ENCODE results near the gene PRICKLE1.

Gene PRICKLE1

GRCh38 chr12:42588524-42589464 is 752 bp downstream of the PRICKLE1 start:
- peak; percentile 67 for TF ChIP-seq CTCF (IDR thresholded peaks at IDR 0.05; ENCODE audit: insufficient read depth, low read length)
- TF ChIP-seq REST (IDR thresholded peaks at IDR 0.05; ENCODE audit: insufficient replicate concordance, low read depth): no peak

GRCh38 chr12:42587601-42588523 is 1.7 kb downstream of the PRICKLE1 start:
- Histone ChIP-seq H3K27ac (replicated peaks) (no peak overlapping the region), H3K4me3 (replicated peaks; ENCODE audit: insufficient read depth, low read length) (peak overlapping the region; percentile 70)

More at GRCh38 chr12:42588524-42589464, 752 bp downstream of the PRICKLE1 start:
- H3K4me3 ChIP-seq (replicated peaks; ENCODE audit: insufficient read depth, low read length): peak overlapping the region; percentile 70
- DNase-seq (ENCODE audit: low read depth in 1 of 2, low spot score in 1 of 2): peak; percentile 12 to 41
- H3K27me3 ChIP-seq (ENCODE audit: insufficient read depth, poor library complexity, severe bottlenecking): peaks cover 34% of the 10 kb centered on the region
- no peak overlapping the region for H3K27ac ChIP-seq (replicated peaks)

More at GRCh38 chr12:42587601-42588523, 1.7 kb downstream of the PRICKLE1 start:
- H3K27me3 ChIP-seq (ENCODE audit: insufficient read depth, poor library complexity, severe bottlenecking): peaks cover 34% of the 10 kb centered on the region
- DNase-seq (ENCODE audit: low read depth in 1 of 2, low spot score in 1 of 2): no peak
- TF ChIP-seq POLR2AphosphoS5 (IDR thresholded peaks at IDR 0.05; ENCODE audit: low read depth): no peak
- no peak for TF ChIP-seq GABPA (IDR thresholded peaks at IDR 0.05; ENCODE audit: low read depth)
- TF ChIP-seq REST (IDR thresholded peaks at IDR 0.05; ENCODE audit: insufficient replicate concordance, low read depth): no peak
- TF ChIP-seq SPI1 (IDR thresholded peaks at IDR 0.05; ENCODE audit: borderline replicate concordance, low read depth): no peak
- no peak for TF ChIP-seq CTCF (IDR thresholded peaks at IDR 0.05; ENCODE audit: insufficient read depth, low read length)

Data from HL-60 (cell line).